Measurements from ENCODE around the gene PFDN4. TPM values are rescaled to one million over a fixed set of nuclear protein-coding genes. Genes with fewer than 3 reads are reported as not detected.

The PFDN4 gene
- total RNA-seq, 2 donors from 2014 or later, result 18.7 to 19.0 TPM

DNA sequence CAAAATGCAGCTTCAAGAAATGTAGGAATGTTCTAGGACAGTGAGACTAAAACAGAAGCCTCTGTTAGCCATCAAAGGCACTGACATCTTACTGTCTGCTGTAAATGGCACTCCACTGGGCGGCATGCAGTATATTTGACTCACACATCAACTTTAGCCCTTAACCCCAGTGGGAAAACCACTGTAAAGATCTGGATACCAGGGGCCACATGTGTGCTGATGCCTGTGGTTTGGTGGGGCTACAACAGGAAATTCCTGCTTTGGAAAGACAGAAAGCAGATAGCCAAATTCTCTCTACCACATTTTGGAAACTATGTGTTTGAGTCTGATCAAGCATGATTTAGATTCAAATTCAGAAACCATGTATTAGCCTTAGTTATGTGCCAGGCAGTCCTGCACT, 4.3 kb downstream of the PFDN4 start:
- Histone ChIP-seq H3K4me1 (no peaks in the 10 kb centered on the region), H3K36me3 (no peaks in the 10 kb centered on the region), H3K9me3 (no peaks in the 10 kb centered on the region), H3K27ac (no peak overlapping the region), H3K4me3 (no peak overlapping the region), H3K9ac (ENCODE audit: low read depth in 2 of 2, low read length in 2 of 2) (no peak overlapping the region), H3K27me3 (no peaks in the 10 kb centered on the region)
- TF ChIP-seq, protein P1, sequence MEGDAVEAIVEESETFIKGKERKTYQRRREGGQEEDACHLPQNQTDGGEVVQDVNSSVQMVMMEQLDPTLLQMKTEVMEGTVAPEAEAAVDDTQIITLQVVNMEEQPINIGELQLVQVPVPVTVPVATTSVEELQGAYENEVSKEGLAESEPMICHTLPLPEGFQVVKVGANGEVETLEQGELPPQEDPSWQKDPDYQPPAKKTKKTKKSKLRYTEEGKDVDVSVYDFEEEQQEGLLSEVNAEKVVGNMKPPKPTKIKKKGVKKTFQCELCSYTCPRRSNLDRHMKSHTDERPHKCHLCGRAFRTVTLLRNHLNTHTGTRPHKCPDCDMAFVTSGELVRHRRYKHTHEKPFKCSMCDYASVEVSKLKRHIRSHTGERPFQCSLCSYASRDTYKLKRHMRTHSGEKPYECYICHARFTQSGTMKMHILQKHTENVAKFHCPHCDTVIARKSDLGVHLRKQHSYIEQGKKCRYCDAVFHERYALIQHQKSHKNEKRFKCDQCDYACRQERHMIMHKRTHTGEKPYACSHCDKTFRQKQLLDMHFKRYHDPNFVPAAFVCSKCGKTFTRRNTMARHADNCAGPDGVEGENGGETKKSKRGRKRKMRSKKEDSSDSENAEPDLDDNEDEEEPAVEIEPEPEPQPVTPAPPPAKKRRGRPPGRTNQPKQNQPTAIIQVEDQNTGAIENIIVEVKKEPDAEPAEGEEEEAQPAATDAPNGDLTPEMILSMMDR (IDR thresholded peaks at IDR 0.05), result no peak
- DNase-seq, result no peak
- intact Hi-C loops (cut with DNase I), result no loop called here

DNA sequence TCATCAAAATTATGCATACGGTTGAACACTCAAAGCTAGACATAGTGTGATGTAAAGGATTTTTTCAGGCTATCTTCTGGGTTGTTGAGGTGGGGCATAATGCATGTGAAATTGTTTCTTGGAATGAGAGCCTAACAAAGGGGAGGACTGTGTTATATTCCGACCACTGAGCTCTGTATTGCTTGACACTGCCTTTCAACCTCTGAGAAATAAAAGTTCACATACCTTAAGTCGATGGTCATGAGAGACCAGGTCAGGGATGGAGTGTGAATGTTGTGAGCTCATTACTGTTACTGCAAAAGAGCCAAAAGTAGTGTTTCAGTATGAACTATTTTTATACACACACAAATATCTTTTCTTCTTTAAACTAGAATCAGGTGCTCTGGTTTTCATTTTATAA, 5.0 kb downstream of the PFDN4 start:
- H3K4me1 ChIP-seq, result no peaks in the 10 kb centered on the region
- H3K27me3 ChIP-seq, result no peaks in the 10 kb centered on the region
- H3K36me3 ChIP-seq, result no peaks in the 10 kb centered on the region
- no peak overlapping the region for H3K4me3 ChIP-seq
- no peaks in the 10 kb centered on the region for H3K9me3 ChIP-seq
- no peak overlapping the region for H3K27ac ChIP-seq
- TF ChIP-seq, protein P1 (IDR thresholded peaks at IDR 0.05), result no peak
- no peak for DNase-seq
- intact Hi-C loops (cut with DNase I), result no loop called here
- no peak overlapping the region for H3K9ac ChIP-seq (ENCODE audit: low read depth in 2 of 2, low read length in 2 of 2)

DNA sequence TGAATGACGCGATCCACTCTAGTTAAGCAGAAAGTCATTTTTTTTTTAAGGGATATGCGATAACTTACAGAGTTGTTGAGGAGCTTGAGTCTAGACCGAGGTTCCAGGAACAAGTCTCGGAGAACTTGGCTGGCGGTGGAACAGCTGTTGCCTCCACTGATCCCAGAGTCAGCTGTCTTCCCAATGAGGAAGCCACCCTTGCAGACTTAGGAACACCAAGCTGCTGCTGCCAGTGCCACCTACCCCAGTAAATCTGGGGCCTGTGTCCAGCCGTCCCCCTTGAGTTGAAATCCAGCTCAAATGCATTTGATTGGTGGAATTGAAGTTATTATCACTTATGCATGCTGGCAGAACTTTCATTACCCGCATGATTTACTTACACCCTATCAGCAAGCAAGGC, 6.7 kb downstream of the PFDN4 start:
- Histone ChIP-seq H3K4me3 (no peak overlapping the region), H3K9ac (ENCODE audit: low read depth in 2 of 2, low read length in 2 of 2) (no peak overlapping the region), H3K27ac (no peak overlapping the region), H3K27me3 (no peaks in the 10 kb centered on the region), H3K9me3 (no peaks in the 10 kb centered on the region), H3K4me1 (no peaks in the 10 kb centered on the region), H3K36me3 (no peaks in the 10 kb centered on the region)
- TF ChIP-seq, protein P1 (IDR thresholded peaks at IDR 0.05), result no peak
- intact Hi-C loops (cut with DNase I), result no loop called here
- no peak for DNase-seq

DNA sequence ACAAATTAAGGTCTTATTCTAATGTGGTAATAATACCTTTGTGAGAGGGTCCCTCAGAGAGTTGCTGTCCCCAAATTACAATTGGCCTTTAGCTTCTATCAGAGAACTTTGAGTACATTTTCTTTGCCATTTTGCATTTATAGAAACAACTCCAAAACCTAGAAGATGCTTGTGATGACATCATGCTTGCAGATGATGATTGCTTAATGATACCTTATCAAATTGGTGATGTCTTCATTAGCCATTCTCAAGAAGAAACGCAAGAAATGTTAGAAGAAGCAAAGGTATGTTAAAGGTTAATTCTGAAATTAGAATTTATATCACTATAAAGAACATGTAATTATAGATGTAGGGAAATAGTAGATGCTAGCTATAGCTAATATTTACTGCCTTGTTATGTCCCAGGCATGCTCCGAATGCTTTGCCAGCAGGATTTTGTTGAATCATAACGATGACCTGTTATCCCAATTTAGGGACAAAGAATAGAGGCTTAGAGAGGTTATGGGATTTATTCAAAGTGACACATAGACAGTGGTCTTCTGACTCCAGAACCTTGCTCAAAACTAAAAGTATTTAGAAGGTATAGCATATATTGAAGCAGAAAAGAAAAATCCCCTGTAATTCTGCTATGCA, 7.4 kb downstream of the PFDN4 start:
- H3K27me3 ChIP-seq, result no peaks in the 10 kb centered on the region
- intact Hi-C loops (cut with DNase I), result no loop called here
- DNase-seq, result no peak
- no peaks in the 10 kb centered on the region for H3K4me1 ChIP-seq
- H3K9me3 ChIP-seq, result no peaks in the 10 kb centered on the region
- no peaks in the 10 kb centered on the region for H3K36me3 ChIP-seq
- no peak overlapping the region for H3K4me3 ChIP-seq
- H3K9ac ChIP-seq (ENCODE audit: low read depth in 2 of 2, low read length in 2 of 2), result no peak overlapping the region
- H3K27ac ChIP-seq, result no peak overlapping the region
- TF ChIP-seq, protein P1 (IDR thresholded peaks at IDR 0.05), result no peak

DNA sequence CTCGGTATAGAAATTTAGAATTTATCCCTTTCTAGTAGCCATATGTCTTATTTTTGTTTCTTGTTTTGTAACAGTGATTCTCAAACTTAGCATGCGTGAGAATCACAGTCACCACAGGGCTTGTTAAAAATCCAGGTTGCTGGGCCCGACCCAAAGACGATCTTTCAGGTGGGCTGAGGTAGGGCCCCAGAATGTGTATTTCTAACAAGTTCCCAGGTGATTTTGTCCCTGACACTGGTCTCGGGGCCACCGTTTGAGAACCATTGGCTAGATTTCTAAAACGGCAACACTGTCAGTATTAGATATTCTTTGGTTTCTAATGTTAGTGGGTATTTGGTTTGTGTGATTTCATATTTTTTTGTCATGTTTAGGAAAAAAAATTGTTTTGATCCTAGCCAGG, 9.9 kb downstream of the PFDN4 start:
- no peak for DNase-seq
- TF ChIP-seq, protein P1 (IDR thresholded peaks at IDR 0.05), result no peak
- no peak overlapping the region for H3K9ac ChIP-seq (ENCODE audit: low read depth in 2 of 2, low read length in 2 of 2)
- H3K36me3 ChIP-seq, result no peaks in the 10 kb centered on the region
- H3K4me3 ChIP-seq, result no peak overlapping the region
- intact Hi-C loops (cut with DNase I), result no loop called here
- no peaks in the 10 kb centered on the region for H3K27me3 ChIP-seq
- no peaks in the 10 kb centered on the region for H3K4me1 ChIP-seq
- no peak overlapping the region for H3K27ac ChIP-seq
- no peaks in the 10 kb centered on the region for H3K9me3 ChIP-seq
